ENCODE data around the gene TBC1D10A.

DNA sequence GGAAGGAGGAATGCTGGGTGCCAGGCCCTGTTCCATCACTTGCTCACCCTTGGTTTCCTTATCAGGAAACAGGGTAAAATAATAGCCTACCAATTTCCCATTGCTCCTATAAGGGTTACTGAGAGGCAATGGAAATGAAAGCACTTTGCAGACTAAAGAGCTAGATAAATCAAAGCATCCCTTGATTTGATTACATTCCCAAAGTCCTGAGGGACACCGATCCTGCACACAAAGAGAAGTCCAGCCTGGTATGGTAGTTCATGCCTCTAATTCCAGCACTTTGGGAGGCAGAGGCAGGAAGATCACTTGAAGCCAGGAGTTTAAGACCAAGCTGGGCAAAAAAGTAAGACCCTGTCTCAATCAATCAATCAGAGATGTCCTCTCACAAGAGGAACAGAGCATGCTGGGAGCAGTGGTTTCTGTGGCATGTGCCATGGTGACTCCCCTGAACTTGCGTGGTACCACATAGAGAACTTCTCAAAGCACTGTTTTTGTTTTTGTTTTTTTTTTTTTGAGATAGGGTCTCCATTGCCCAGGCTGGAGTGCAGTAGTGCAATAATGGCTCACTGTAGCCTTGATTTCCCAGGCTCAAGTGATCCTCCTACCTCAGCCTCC, 10.7 kb downstream of the TBC1D10A start:
- TF ChIP-seq, protein P1, sequence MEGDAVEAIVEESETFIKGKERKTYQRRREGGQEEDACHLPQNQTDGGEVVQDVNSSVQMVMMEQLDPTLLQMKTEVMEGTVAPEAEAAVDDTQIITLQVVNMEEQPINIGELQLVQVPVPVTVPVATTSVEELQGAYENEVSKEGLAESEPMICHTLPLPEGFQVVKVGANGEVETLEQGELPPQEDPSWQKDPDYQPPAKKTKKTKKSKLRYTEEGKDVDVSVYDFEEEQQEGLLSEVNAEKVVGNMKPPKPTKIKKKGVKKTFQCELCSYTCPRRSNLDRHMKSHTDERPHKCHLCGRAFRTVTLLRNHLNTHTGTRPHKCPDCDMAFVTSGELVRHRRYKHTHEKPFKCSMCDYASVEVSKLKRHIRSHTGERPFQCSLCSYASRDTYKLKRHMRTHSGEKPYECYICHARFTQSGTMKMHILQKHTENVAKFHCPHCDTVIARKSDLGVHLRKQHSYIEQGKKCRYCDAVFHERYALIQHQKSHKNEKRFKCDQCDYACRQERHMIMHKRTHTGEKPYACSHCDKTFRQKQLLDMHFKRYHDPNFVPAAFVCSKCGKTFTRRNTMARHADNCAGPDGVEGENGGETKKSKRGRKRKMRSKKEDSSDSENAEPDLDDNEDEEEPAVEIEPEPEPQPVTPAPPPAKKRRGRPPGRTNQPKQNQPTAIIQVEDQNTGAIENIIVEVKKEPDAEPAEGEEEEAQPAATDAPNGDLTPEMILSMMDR (conservative IDR thresholded peaks at IDR 0.05 in 1 of 2, IDR thresholded peaks at IDR 0.05 in 1 of 2; ENCODE audit: low read depth in 1 of 2, low read length in 2 of 2): no peak
- no peak for TF ChIP-seq EZH2 (IDR thresholded peaks at IDR 0.05; ENCODE audit: low read length, missing control alignments)
